Measurements from ENCODE around the gene CACNA1I. TPM values are rescaled to one million over a fixed set of nuclear protein-coding genes. Genes with fewer than 3 reads are reported as not detected.

Gene CACNA1I
- total RNA-seq, 2 experiments from 2014 or later: 29.2 to 30.1 TPM

DNA sequence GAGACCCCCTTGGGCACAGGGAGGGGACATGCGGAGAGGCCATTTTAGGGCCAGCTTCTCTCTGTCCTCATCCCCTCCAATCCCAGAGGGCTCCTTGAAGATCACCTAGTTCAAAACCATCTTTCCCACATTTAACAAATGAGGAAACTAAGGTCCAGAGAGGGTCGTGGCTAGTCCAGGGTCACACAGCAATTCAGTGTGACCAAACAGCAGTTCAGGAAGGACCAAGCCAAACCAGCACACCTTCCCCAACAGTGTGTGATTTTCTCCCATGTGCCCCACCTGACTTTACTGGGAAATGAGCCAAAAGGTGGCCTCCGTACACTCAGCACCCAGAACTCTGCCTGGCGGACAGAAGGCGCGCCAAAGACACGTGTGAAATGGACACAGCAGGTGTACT, 51.3 kb downstream of the CACNA1I start:
- Mint-ChIP-seq H3K27me3 (peaks cover 9% of the 10 kb centered on the region), H3K4me1 (ENCODE audit: low read depth) (peaks cover 18% of the 10 kb centered on the region), H3K27ac (no peak overlapping the region), H3K36me3 (ENCODE audit: low read depth) (no peaks in the 10 kb centered on the region), H3K4me3 (no peak overlapping the region), H3K9me3 (no peaks in the 10 kb centered on the region)
- H3K4me3 ChIP-seq (ENCODE audit: low read length): no peak overlapping the region
- no peaks in the 10 kb centered on the region for H3K36me3 ChIP-seq (ENCODE audit: insufficient read depth, low read length)
- ChIA-PET CTCF (no interaction called here), POLR2A (no interaction called here)
- ATAC-seq (ENCODE audit: poor library complexity) (no peak), DNase-seq (no peak)
- no peaks in the 10 kb centered on the region for H3K27me3 ChIP-seq (ENCODE audit: control insufficient read depth in 1 of 2, insufficient read depth in 2 of 2, low read length in 2 of 2)
- TF ChIP-seq CTCF (IDR thresholded peaks at IDR 0.05): no peak
- intact Hi-C loops (cut with DNase I, micrococcal nuclease): loop anchor here in 1 of 2 experiments (1.0 to 5.0 kb wide), 3 partner anchors 85 to 403 kb away; no protein-coding TSS in a partner anchor
- H3K4me1 ChIP-seq (ENCODE audit: insufficient read depth, low read length): peaks cover 20% of the 10 kb centered on the region
- H3K27ac ChIP-seq (ENCODE audit: low read depth in 1 of 2, low read length in 2 of 2): no peak overlapping the region
- no peaks in the 10 kb centered on the region for H3K9me3 ChIP-seq (ENCODE audit: control insufficient read depth in 1 of 2, insufficient read depth in 1 of 2, low read length in 2 of 2)

DNA sequence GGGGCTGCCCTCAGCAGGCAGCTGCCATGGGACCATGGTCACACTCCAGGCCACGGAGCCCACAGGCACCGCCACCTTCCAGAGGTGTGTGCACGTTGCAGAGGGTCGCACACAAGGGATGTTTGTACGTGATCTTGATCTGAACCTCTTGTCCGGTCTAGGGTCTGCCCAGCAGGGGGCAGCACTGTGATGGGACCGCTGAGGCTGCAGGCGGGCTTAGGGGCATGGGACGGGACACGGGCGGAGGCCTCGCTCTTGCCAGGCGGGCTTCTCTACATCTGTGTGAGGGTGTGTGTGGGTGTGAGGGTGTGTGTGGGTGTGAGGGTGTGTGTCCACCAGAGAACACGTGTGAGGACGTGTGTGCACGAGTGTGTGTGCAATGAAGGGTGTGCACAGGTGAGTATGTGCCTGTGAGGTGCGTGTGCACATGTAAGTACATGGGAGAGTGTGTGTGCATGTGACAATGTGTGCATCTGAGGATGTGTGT, 52.4 kb downstream of the CACNA1I start:
- intact Hi-C loops (cut with DNase I, micrococcal nuclease): loop anchor here (1.0 to 5.0 kb wide), 3 partner anchors 86 to 402 kb away; no protein-coding TSS in a partner anchor
- no peaks in the 10 kb centered on the region for H3K9me3 ChIP-seq (ENCODE audit: control insufficient read depth in 1 of 2, insufficient read depth in 1 of 2, low read length in 2 of 2)
- ATAC-seq (ENCODE audit: poor library complexity) (peak; percentile 75), DNase-seq (peak; percentile 59 to 85 (median 65))
- ChIA-PET CTCF (no interaction called here), POLR2A (no interaction called here)
- no peak overlapping the region for H3K4me3 ChIP-seq (ENCODE audit: low read length)
- H3K27me3 ChIP-seq (ENCODE audit: control insufficient read depth in 1 of 2, insufficient read depth in 2 of 2, low read length in 2 of 2): no peaks in the 10 kb centered on the region
- H3K4me1 ChIP-seq (ENCODE audit: insufficient read depth, low read length): peaks cover 12% of the 10 kb centered on the region
- H3K27ac Mint-ChIP-seq: no peak overlapping the region
- peaks cover 10% of the 10 kb centered on the region for H3K4me1 Mint-ChIP-seq (ENCODE audit: low read depth)
- TF ChIP-seq CTCF (IDR thresholded peaks at IDR 0.05): peak; percentile 72
- no peak overlapping the region for H3K4me3 Mint-ChIP-seq
- peaks cover 6% of the 10 kb centered on the region for H3K27me3 Mint-ChIP-seq
- no peaks in the 10 kb centered on the region for H3K36me3 ChIP-seq (ENCODE audit: insufficient read depth, low read length)
- H3K9me3 Mint-ChIP-seq: no peaks in the 10 kb centered on the region
- no peak overlapping the region for H3K27ac ChIP-seq (ENCODE audit: low read depth in 1 of 2, low read length in 2 of 2)
- no peaks in the 10 kb centered on the region for H3K36me3 Mint-ChIP-seq (ENCODE audit: low read depth)

DNA sequence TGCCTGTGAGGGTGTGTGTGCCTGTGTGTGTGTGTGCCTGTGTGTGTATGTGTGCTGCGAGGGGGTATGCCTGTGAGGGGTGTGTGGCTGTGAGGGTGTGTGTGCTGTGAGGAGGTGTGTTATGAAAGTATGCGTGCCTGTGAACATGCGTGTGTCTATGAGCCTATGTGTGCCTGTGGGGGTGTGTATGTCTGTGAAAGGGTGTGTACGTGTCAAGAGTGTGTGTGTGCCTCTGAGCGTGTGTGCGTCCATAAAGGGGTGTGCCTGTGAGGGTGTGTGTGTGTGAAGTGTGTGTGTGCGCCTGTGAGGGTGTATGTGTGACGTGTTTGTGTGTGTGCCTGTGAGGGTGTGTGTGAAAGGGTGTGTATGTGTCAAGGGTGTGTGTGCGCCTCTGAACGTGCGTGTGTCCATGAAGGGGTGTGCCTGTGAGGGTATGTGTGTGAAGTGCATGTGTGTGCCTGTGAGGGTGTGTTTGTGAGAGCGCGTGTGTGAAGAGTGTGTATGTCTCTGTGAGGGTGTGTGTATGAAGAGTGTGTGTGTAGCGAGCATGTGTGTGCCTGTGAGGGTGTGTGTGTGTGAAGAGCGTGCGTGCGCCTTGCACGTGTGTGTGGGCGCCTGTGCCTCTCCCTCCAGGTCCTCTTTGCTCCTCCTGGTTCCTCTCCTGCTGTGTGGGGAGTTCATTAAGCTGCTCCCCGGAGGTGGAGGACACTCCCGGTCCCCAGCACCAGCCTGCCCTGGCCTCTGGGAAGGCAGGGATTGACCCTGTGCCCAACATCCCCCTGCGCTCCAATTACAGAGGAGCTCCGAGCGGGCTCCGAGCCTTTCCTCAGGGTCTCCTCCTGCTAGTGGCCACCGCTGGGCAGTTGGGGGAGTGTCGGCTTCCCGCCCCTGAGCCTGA, 53.3 kb downstream of the CACNA1I start:
- no peak overlapping the region for H3K4me3 Mint-ChIP-seq
- H3K27me3 Mint-ChIP-seq: peaks cover 3% of the 10 kb centered on the region
- Histone ChIP-seq H3K9me3 (ENCODE audit: control insufficient read depth in 1 of 2, insufficient read depth in 1 of 2, low read length in 2 of 2) (no peaks in the 10 kb centered on the region), H3K27ac (ENCODE audit: low read depth in 1 of 2, low read length in 2 of 2) (no peak overlapping the region), H3K4me1 (ENCODE audit: insufficient read depth, low read length) (peaks cover 10% of the 10 kb centered on the region), H3K4me3 (ENCODE audit: low read length) (no peak overlapping the region), H3K36me3 (ENCODE audit: insufficient read depth, low read length) (no peaks in the 10 kb centered on the region), H3K27me3 (ENCODE audit: control insufficient read depth in 1 of 2, insufficient read depth in 2 of 2, low read length in 2 of 2) (no peaks in the 10 kb centered on the region)
- H3K27ac Mint-ChIP-seq: no peak overlapping the region
- DNase-seq (no peak), ATAC-seq (ENCODE audit: poor library complexity) (no peak)
- peaks cover 5% of the 10 kb centered on the region for H3K4me1 Mint-ChIP-seq (ENCODE audit: low read depth)
- ChIA-PET POLR2A (no interaction called here), CTCF (no interaction called here)
- TF ChIP-seq CTCF (IDR thresholded peaks at IDR 0.05): no peak
- intact Hi-C loops (cut with DNase I, micrococcal nuclease): loop anchor here (1.0 to 5.0 kb wide), 3 partner anchors 87 to 401 kb away; no protein-coding TSS in a partner anchor
- H3K36me3 Mint-ChIP-seq (ENCODE audit: low read depth): no peaks in the 10 kb centered on the region
- no peaks in the 10 kb centered on the region for H3K9me3 Mint-ChIP-seq
